H9 (cell line): ENCODE results near the gene PHGDH. TPM values are rescaled to one million over a fixed set of nuclear protein-coding genes. Genes with fewer than 3 reads are reported as not detected.

Experiments
- DNase-seq: peaks from one replicate; pipeline ENCODE4 v3.0.0-alpha.2; 2017
- H2AFZ ChIP-seq: one replicate; pipeline ENCODE4 v1.6.1; 2013; ENCODE audit warnings: mild to moderate bottlenecking, low read length, control low read depth, moderate library complexity
- H2AK5ac ChIP-seq: 2 replicates; pipeline ENCODE4 v1.6.1; 2013; ENCODE audit warnings: low read length, control low read depth, mixed read lengths; ENCODE audit not compliant: insufficient read length
- H2BK120ac ChIP-seq: one replicate; pipeline ENCODE4 v1.6.1; 2013; ENCODE audit warnings: low read depth, mild to moderate bottlenecking, low read length, control low read depth, inconsistent platforms; ENCODE audit not compliant: poor library complexity, severe bottlenecking
- H2BK12ac ChIP-seq: 2 replicates; pipeline ENCODE4 v1.6.1; 2013; ENCODE audit warnings: low read length, control low read depth, mixed read lengths, low read depth; ENCODE audit not compliant: insufficient read length
- H2BK15ac ChIP-seq: 2 replicates; pipeline ENCODE4 v1.6.1; 2013; ENCODE audit warnings: low read depth, low read length, control low read depth
- H2BK20ac ChIP-seq: one replicate; pipeline ENCODE4 v1.6.1; 2013; ENCODE audit warnings: low read depth, mild to moderate bottlenecking, low read length, control low read depth, inconsistent platforms; ENCODE audit not compliant: poor library complexity, severe bottlenecking
- H2BK5ac ChIP-seq: 2 replicates; pipeline ENCODE4 v1.6.1; 2013; ENCODE audit warnings: low read length, control low read depth, mixed read lengths; ENCODE audit not compliant: insufficient read length
- H3K14ac ChIP-seq: 2 replicates; pipeline ENCODE4 v1.6.1; 2013; ENCODE audit warnings: low read length, control low read depth; ENCODE audit not compliant: insufficient read depth
- H3K18ac ChIP-seq: 2 replicates; pipeline ENCODE4 v1.6.1; 2013; ENCODE audit warnings: low read depth, mild to moderate bottlenecking, mixed read lengths, low read length, control low read depth; ENCODE audit not compliant: insufficient read length
- H3K23ac ChIP-seq: 2 replicates; pipeline ENCODE4 v1.6.1; 2013; ENCODE audit warnings: low read length, control low read depth, mixed read lengths, low read depth; ENCODE audit not compliant: insufficient read length
- H3K23me2 ChIP-seq: 2 replicates; pipeline ENCODE4 v1.6.1; 2013; ENCODE audit warnings: low read depth, mild to moderate bottlenecking, mixed read lengths, low read length, control low read depth; ENCODE audit not compliant: insufficient read length, poor library complexity, severe bottlenecking
- H3K27ac ChIP-seq: 2 replicates; pipeline ENCODE4 v1.5.1; 2013; ENCODE audit warnings: low read length, control low read depth, mixed read lengths, low read depth; ENCODE audit not compliant: insufficient read length
- H3K27me3 ChIP-seq: 2 replicates; pipeline ENCODE4 v1.6.1; 2013; ENCODE audit warnings: low read length, control low read depth, inconsistent platforms; ENCODE audit not compliant: insufficient read depth
- H3K4ac ChIP-seq: 2 replicates; pipeline ENCODE4 v1.6.1; 2013; ENCODE audit warnings: low read depth, mild to moderate bottlenecking, control low read depth, inconsistent platforms, low read length, moderate library complexity
- H3K4me1 ChIP-seq: 2 replicates; pipeline ENCODE4 v1.6.1; 2013; ENCODE audit warnings: low read length, control low read depth, inconsistent platforms; ENCODE audit not compliant: insufficient read depth
- H3K4me2 ChIP-seq: 2 replicates; pipeline ENCODE4 v1.6.1; 2013; ENCODE audit warnings: low read length, control low read depth, mixed read lengths; ENCODE audit not compliant: insufficient read length, insufficient read depth
- H3K56ac ChIP-seq: 2 replicates; pipeline ENCODE4 v1.6.1; 2013; ENCODE audit warnings: low read depth, mild to moderate bottlenecking, mixed read lengths, low read length, control low read depth; ENCODE audit not compliant: insufficient read length
- H3K79me1 ChIP-seq: 2 replicates; pipeline ENCODE4 v1.6.1; 2013; ENCODE audit warnings: low read depth, mild to moderate bottlenecking, moderate library complexity, low read length, control low read depth, inconsistent platforms; ENCODE audit not compliant: insufficient read depth, poor library complexity, severe bottlenecking
- H3K79me2 ChIP-seq: 2 replicates; pipeline ENCODE4 v1.6.1; 2013; ENCODE audit warnings: low read length, control low read depth, inconsistent platforms; ENCODE audit not compliant: insufficient read depth
- H3K9ac ChIP-seq: 2 replicates; pipeline ENCODE4 v1.6.1; 2013; ENCODE audit warnings: low read length, control low read depth, mixed read lengths; ENCODE audit not compliant: insufficient read length; ENCODE audit errors: extremely low read depth
- H3K9me3 ChIP-seq: one replicate; pipeline ENCODE4 v1.6.1; 2013; ENCODE audit warnings: low read depth, low read length, inconsistent platforms; ENCODE audit not compliant: control insufficient read depth
- H3T11ph ChIP-seq: one replicate; pipeline ENCODE4 v1.6.1; 2013; ENCODE audit warnings: mild to moderate bottlenecking, low read length, control low read depth, inconsistent platforms
- H4K20me1 ChIP-seq: one replicate; pipeline ENCODE4 v1.6.1; 2013; ENCODE audit not compliant: control insufficient read depth, insufficient read length, insufficient read depth
- H4K5ac ChIP-seq: 2 replicates; pipeline ENCODE4 v1.6.1; 2013; ENCODE audit warnings: low read depth, mild to moderate bottlenecking, mixed read lengths, low read length, control low read depth; ENCODE audit not compliant: insufficient read length
- H4K8ac ChIP-seq: replicated peaks from 2 replicates; pipeline ENCODE4 v1.6.1; 2013; ENCODE audit warnings: low read length, control low read depth, mixed read lengths, low read depth; ENCODE audit not compliant: insufficient read length
- H4K91ac ChIP-seq: 2 replicates; pipeline ENCODE4 v1.6.1; 2013; ENCODE audit warnings: low read depth, mild to moderate bottlenecking, moderate library complexity, mixed read lengths, low read length, control low read depth; ENCODE audit not compliant: insufficient read length
- H3K27ac Mint-ChIP-seq, 3 experiments: 2 replicates in 2 of 3; 3 replicates in 1 of 3; pipeline ENCODE4 v1.8.0; 2020 to 2021; ENCODE audit warnings: mixed read lengths in 3 of 3, mild to moderate bottlenecking in 1 of 3, moderate library complexity in 1 of 3
- H3K27me3 Mint-ChIP-seq: 2 replicates; pipeline ENCODE4 v1.8.0; 2021; ENCODE audit warnings: low read depth, mild to moderate bottlenecking, moderate library complexity, mixed read lengths
- H3K36me3 Mint-ChIP-seq, 3 experiments: 2 replicates in 2 of 3; 3 replicates in 1 of 3; pipeline ENCODE4 v1.8.0; 2020 to 2021; ENCODE audit warnings: low read depth in 3 of 3, mixed read lengths in 3 of 3; ENCODE audit not compliant: insufficient read depth in 1 of 3
- H3K4me1 Mint-ChIP-seq, 2 experiments: 2 replicates each; pipeline ENCODE4 v1.8.0; 2020; ENCODE audit warnings: mixed read lengths in 2 of 2
- H3K4me3 Mint-ChIP-seq, 2 experiments: 2 replicates in 1 of 2; 3 replicates in 1 of 2; pipeline ENCODE4 v1.8.0; 2020 to 2021; ENCODE audit warnings: mild to moderate bottlenecking in 2 of 2, mixed read lengths in 2 of 2, moderate library complexity in 1 of 2
- H3K9me3 Mint-ChIP-seq, 2 experiments: 2 replicates in 1 of 2; 3 replicates in 1 of 2; pipeline ENCODE4 v1.8.0; 2020; ENCODE audit warnings: mild to moderate bottlenecking in 2 of 2, mixed read lengths in 2 of 2, moderate library complexity in 1 of 2
- WGBS: extraction: QIAGEN DNeasy Blood & Tissue Kit; methylation state at CpG from one replicate; pipeline ENCODE4 v1.1.7; 2013; ENCODE audit warnings: missing lambda C conversion rate, low lambda C conversion rate, mixed read lengths; ENCODE audit not compliant: insufficient read length; ENCODE audit errors: extremely low coverage; 5-methylcytosine and 5-hydroxymethylcytosine counted together
- total RNA-seq: library from RNA; stranded (reverse); gene quantifications from 2 replicates; pipeline ENCODE4 v1.2.1, GENCODE V29; 2021
- TF ChIP-seq, protein P1 (sequence below): fragments of 200-600 bp; sonication (generic); conservative IDR thresholded peaks from 3 replicates; pipeline ENCODE4 v1.8.0; 2021; ENCODE audit warnings: antibody characterized with exemption, mild to moderate bottlenecking

PHGDH gene
- total RNA-seq, 1 experiment from 2014 or later: 458 TPM

DNA sequence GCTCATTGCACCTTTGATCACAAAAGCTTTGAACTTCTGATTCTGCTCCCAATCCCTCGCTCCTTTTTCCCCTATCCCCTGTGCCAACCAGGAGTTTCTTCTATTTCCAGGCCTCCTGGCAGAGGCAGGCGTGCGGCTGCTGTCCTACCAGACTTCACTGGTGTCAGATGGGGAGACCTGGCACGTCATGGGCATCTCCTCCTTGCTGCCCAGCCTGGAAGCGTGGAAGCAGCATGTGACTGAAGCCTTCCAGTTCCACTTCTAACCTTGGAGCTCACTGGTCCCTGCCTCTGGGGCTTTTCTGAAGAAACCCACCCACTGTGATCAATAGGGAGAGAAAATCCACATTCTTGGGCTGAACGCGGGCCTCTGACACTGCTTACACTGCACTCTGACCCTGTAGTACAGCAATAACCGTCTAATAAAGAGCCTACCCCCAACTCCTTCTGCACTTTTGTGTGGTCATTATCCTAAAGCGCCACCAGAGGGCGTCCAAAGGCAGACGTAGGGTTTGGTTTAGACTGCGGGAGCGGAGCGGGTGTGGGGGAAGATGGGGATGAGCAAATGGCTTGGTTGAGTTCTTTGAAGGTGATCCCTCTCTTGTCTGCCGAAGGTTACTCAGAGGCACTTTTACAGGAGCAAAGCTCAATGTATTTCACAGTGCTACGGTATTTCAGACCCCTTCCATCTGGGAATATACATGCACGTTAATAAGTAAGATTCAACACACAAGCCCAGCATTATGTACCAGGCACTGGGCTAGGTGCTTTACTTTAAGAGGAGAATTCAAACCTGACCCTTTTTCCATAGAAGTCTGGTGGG, 32.3 kb downstream of the PHGDH start:
- Histone ChIP-seq H3K23ac (no peak overlapping the region), H3K14ac (no peak overlapping the region), H2BK20ac (no peak overlapping the region), H3K18ac (no peak overlapping the region), H3K79me1 (no peaks in the 10 kb centered on the region), H2AK5ac (no peak overlapping the region), H2AFZ (no peak overlapping the region), H3K56ac (no peak overlapping the region), H3K23me2 (no peaks in the 10 kb centered on the region), H4K8ac (no peak overlapping the region), H3K4me1 (peaks cover 4% of the 10 kb centered on the region; the same call in 1 of the 2 replicates), H3K9me3 (no peaks in the 10 kb centered on the region), H4K5ac (no peak overlapping the region), H4K20me1 (no peaks in the 10 kb centered on the region), H2BK120ac (no peak overlapping the region), H2BK12ac (no peak overlapping the region), H4K91ac (no peak overlapping the region), H2BK5ac (no peak overlapping the region), H3K9ac (no peak overlapping the region), H3K4ac (no peak overlapping the region), H3K79me2 (no peaks in the 10 kb centered on the region), H3K27ac (no peak overlapping the region), H3T11ph (no peak overlapping the region), H3K27me3 (no peaks in the 10 kb centered on the region; the same call in 1 of the 2 replicates), H3K4me2 (no peak overlapping the region), H2BK15ac (no peak overlapping the region)
- no peaks in the 10 kb centered on the region; the same call in none of the 2 replicates for H3K27me3 Mint-ChIP-seq
- TF ChIP-seq, protein P1, sequence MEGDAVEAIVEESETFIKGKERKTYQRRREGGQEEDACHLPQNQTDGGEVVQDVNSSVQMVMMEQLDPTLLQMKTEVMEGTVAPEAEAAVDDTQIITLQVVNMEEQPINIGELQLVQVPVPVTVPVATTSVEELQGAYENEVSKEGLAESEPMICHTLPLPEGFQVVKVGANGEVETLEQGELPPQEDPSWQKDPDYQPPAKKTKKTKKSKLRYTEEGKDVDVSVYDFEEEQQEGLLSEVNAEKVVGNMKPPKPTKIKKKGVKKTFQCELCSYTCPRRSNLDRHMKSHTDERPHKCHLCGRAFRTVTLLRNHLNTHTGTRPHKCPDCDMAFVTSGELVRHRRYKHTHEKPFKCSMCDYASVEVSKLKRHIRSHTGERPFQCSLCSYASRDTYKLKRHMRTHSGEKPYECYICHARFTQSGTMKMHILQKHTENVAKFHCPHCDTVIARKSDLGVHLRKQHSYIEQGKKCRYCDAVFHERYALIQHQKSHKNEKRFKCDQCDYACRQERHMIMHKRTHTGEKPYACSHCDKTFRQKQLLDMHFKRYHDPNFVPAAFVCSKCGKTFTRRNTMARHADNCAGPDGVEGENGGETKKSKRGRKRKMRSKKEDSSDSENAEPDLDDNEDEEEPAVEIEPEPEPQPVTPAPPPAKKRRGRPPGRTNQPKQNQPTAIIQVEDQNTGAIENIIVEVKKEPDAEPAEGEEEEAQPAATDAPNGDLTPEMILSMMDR: peak; percentile 87
- H3K27ac Mint-ChIP-seq: peak overlapping the region; percentile 21 to 86 (median 55); a peak in 5 of 7 replicates
- peaks cover 35 to 54% (median 46%) of the 10 kb centered on the region in 3 experiments; a peak in 6 of 7 replicates for H3K36me3 Mint-ChIP-seq
- H3K9me3 Mint-ChIP-seq: no peaks in the 10 kb centered on the region; a peak in 1 of 5 replicates
- WGBS: no CpG with 5 or more reads among the region's 17 CpGs
- DNase-seq: peak; percentile 67
- H3K4me1 Mint-ChIP-seq: peaks cover 22 to 33% of the 10 kb centered on the region in 2 experiments
- H3K4me3 Mint-ChIP-seq: no peak overlapping the region
